HG03520 (cell line): Measurements from ENCODE around the gene REEP1.
"Not testable (repeated sequence)": the region's sequence is repeated elsewhere in the genome, so short reads cannot be mapped to it uniquely, and the experiment has no call there.

ENCODE experiments used
- ATAC-seq: cut with Tn5 transposase; IDR thresholded peaks from one replicate; pipeline ENCODE4 v1.9.1; 2021; ENCODE audit warnings: mild to moderate bottlenecking, moderate library complexity; ENCODE audit not compliant: unreplicated experiment

Gene REEP1

GRCh38 chr2:86202336-86202692, 135.1 kb downstream of the REEP1 start:
- ATAC-seq: no peak

GRCh38 chr2:86201671-86202335, 135.6 kb downstream of the REEP1 start:
- no peak for ATAC-seq

GRCh38 chr2:86200564-86200963, 136.9 kb downstream of the REEP1 start:
- ATAC-seq: not testable (repeated sequence)

- no peak for ATAC-seq
Measured at GRCh38 chr2:86199834-86200177, 137.6 kb downstream of the REEP1 start.

- no peak for ATAC-seq
Measured at GRCh38 chr2:86195808-86196387, 141.5 kb downstream of the REEP1 start.

- peak; percentile 81 for ATAC-seq
Measured at GRCh38 chr2:86195055-86195807, 142.2 kb downstream of the REEP1 start, which contains the start of gene IMMT. Gene IMMT, minus strand, starts transcription at chr2:86195462. Its CDS starts 80 bp downstream, at chr2:86195382.

GRCh38 chr2:86194751-86195054, 142.7 kb downstream of the REEP1 start:
- no peak for ATAC-seq

- ATAC-seq: no peak
Measured at GRCh38 chr2:86193901-86194567, 143.4 kb downstream of the REEP1 start.

- no peak for ATAC-seq
Measured at GRCh38 chr2:86189782-86190416, 147.5 kb downstream of the REEP1 start.

GRCh38 chr2:86186431-86186830, 151.0 kb downstream of the REEP1 start:
- no peak for ATAC-seq

- ATAC-seq: no peak
Measured at GRCh38 chr2:86185517-86186212, 151.8 kb downstream of the REEP1 start.

- ATAC-seq: no peak
Measured at GRCh38 chr2:86176597-86176996, 160.8 kb downstream of the REEP1 start.

GRCh38 chr2:86175828-86176227, 161.6 kb downstream of the REEP1 start:
- no peak for ATAC-seq

- no peak for ATAC-seq
Measured at GRCh38 chr2:86174445-86174844, 163.0 kb downstream of the REEP1 start.

GRCh38 chr2:86172610-86173009, 164.8 kb downstream of the REEP1 start:
- no peak for ATAC-seq

GRCh38 chr2:86171295-86171694, 166.1 kb downstream of the REEP1 start:
- ATAC-seq: no peak

GRCh38 chr2:86170449-86170848, 167.0 kb downstream of the REEP1 start:
- no peak for ATAC-seq
